HG03064 (cell line): ENCODE data around the gene HGF.

ENCODE experiments used
- ATAC-seq: cut with Tn5 transposase; IDR thresholded peaks from one replicate; pipeline ENCODE4 v1.9.1; 2021; ENCODE audit warnings: low read depth; ENCODE audit not compliant: unreplicated experiment

The HGF gene

GRCh38 chr7:81688622-81689411 lies 81.0 kb downstream of the HGF start:
- ATAC-seq = no peak

GRCh38 chr7:81687062-81687461 lies 82.8 kb downstream of the HGF start:
- ATAC-seq = no peak

DNA sequence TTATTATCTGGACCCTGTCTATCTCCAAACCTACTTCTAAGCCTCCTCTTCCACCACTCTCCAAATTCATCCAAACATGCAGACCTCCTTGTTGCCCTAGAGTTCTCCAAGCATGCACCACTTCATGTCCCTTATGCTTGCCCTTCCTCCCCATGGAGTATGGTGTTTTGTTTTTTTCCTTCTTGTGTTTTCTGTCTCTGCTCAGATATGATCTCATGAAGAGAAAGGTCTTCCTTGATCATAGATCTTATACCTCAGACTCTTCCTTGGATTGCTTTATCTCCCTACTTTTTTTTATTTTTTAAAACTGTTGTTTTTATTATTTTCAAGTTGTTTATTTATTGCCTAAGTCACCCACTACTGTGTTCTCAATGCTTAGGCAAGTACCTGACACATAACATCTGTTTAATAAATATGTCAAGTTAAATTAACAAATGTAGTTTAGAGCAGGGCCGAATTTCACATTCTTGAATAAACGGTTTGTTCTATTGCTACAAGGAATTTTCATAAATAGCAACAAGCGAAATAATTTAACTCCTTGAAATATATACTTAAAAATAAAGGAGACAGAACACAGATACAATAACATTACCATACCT lies 84.5 kb downstream of the HGF start:
- ATAC-seq = peak; percentile 24

- peak; percentile 93 for ATAC-seq
Measured at GRCh38 chr7:81684514-81685269, 85.2 kb downstream of the HGF start.

DNA sequence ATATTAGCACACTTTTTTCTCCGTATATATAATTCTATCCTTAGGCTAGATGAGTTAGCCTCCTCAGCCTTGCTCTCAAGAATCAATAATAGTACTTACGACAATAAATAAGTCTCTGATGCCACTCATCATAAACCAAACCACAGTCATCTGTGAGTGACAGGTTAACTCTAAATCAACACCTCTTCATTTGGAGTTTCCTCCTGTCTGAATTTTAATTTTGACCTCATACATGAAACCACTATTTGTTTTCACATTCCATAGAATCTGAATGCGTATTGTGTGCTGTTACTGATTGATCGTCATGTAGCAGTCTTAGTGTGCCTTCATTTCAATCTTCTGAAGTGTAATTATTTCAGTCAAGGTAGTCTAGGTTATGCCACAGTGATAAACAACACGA lies 85.8 kb downstream of the HGF start:
- ATAC-seq = no peak

DNA sequence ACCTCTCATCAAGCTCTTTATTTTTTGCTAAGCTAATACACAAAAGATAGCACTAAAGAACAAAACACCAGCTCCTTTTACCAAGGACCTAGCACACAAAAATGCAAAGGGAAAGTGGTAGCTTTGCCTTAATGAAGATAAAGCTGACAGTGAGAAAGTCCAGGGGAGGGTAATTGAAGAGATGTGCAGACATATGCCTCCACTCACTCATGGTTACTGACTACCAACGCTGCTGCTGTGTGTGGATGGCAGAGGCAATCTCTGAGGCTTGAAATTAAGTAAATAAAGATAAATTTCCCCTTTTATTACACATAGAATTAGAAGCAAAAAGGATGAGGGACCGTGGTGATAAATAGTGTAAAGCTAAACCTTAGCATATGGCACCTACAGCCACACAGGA lies 87.0 kb downstream of the HGF start:
- ATAC-seq = no peak

- ATAC-seq = no peak
Measured at GRCh38 chr7:81680120-81680519, 89.7 kb downstream of the HGF start.

GRCh38 chr7:81676813-81677212 lies 93.0 kb downstream of the HGF start:
- ATAC-seq = no peak

GRCh38 chr7:81676105-81676811 lies 93.6 kb downstream of the HGF start:
- ATAC-seq = no peak

GRCh38 chr7:81674431-81674830 lies 95.4 kb downstream of the HGF start:
- no peak for ATAC-seq

GRCh38 chr7:81672872-81673271 lies 97.0 kb downstream of the HGF start:
- no peak for ATAC-seq

- no peak for ATAC-seq
Measured at GRCh38 chr7:81669476-81670105, 100.3 kb downstream of the HGF start.

- ATAC-seq = no peak
Measured at GRCh38 chr7:81666209-81666608, 103.6 kb downstream of the HGF start.

DNA sequence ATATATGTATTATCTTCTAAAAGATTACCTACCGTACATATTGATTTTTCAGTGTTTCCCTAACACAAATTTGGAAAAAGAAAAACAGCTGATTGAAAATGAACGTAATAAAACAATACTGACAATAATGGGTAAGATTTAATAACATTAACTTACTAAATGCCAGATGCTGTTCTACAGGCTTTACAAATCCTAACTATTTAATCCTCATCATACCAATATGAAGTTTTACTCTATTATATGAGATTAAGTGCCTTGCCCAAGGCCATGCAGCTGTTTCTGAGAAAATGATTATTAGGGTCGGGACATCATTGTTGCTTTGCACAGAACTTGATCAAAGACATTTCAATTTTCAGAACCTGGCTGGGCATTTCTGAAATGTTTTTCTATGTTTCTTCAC lies 104.6 kb downstream of the HGF start:
- no peak for ATAC-seq

- ATAC-seq = no peak
Measured at GRCh38 chr7:81664304-81664703, 105.5 kb downstream of the HGF start.

DNA sequence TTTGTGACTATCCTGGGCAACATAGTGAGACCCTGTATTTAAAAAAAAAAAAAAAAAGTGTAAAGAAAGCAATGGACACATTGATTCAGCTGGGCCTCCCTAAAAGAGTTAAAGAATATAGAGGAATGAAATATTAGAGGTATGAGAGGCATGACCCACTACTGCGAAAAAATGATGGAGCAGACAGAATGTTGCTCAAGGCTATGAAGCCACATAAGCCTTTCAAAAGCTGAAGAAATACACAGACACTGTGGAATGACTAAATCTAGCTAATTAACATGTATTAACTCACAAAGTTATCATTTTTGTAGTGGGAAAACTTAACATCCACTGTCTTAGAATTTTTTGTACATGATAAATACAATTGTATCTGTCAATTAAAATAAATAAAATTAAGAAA lies 107.3 kb downstream of the HGF start:
- ATAC-seq = no peak

GRCh38 chr7:81659697-81660395 lies 110.0 kb downstream of the HGF start:
- ATAC-seq = no peak

- no peak for ATAC-seq
Measured at GRCh38 chr7:81657551-81657950, 112.3 kb downstream of the HGF start.

DNA sequence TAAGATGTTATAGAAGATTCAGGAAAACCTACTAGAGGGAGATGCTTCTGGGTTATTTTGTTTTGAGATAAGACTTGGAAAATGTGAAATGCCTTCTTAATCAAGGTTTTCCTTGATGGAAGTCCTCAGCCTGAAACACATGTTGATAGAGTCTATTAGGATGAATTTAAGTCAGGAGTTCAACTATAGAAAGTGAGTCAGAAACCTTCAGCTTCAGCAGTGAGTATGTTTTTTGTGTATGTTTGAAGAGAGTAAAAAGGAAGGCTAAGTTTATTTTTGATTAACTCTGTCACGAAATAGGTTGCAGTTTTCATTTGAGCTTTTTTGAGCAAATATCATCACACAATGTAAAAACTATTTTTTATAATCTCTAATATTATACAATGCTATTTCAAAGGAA lies 114.6 kb downstream of the HGF start:
- ATAC-seq = no peak

GRCh38 chr7:81652225-81652624 lies 117.6 kb downstream of the HGF start:
- no peak for ATAC-seq
